ENCODE results near the gene GPR137B. TPM values are rescaled to one million over a fixed set of nuclear protein-coding genes. Genes with fewer than 3 reads are reported as not detected.

Gene GPR137B
- total RNA-seq, 4 donors from 2014 or later, result 6.0 to 16.2 (median 11.5) TPM

DNA sequence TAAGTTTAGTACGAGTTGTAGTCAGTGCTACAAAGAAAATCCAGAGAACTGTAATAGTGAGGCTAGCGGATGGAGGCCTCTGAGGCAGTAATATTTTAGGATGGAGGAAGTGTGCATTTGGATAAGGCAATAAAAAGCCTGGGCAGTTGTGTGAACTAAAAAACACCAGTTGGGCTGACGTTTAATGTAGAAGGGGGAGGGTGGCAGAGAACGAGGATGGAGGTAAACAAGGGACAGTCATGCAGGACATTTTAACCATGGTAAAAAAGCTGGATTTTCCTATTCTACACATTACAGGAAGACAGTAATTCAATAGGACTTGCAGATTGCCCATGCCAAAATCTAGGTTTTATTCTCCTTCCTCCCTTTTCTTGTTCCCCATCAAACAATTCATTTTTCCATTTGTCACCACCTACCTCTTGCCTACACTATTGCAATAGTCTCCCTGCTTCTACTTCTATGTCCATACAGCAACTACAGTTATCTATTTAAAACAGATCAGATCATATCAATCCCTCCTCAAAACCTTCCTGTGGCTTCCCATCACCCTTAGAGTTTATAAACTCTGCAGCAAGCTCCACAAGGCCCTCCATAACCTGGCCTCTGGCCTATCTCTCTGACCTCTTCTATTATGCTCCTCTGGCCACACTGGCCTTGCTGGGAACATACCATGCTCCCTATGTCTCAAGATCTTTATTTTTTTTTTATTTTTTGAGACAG, 111.7 kb downstream of the GPR137B start:
- no peak overlapping the region for H3K27ac ChIP-seq
- intact Hi-C loops (cut with DNase I; ENCODE audit: low total_unique reads), result no loop called here
- 67 to 69% methylated on average over 3 to 4 of the region's 4 CpGs for WGBS, 2 donors (ENCODE audit: low coverage in 1 of 2)

DNA sequence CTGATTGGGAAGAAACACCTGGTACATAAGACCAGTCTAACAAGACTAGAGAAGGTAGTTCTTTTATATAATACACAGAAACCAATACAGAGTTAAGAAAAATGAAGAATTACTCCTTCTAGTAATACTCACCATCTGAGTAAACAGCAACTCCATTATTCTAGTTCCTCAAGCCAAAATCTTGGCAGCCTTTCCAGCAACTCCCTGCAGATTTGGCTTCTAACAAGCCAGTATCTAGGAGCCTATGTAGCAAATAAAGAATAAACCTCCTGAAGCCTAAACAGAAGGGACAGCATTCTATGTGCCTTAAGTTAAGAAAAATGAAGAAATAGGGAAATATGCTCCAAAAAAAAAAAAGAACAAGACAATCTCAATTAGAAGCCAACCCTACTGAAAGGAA, 114.9 kb downstream of the GPR137B start:
- TF ChIP-seq POLR2AphosphoS5 (IDR thresholded peaks at IDR 0.05) (no peak), POLR2A (IDR thresholded peaks at IDR 0.05) (no peak), EP300 (IDR thresholded peaks at IDR 0.05; ENCODE audit: low read depth) (no peak)
- TF ChIP-seq, protein P1, sequence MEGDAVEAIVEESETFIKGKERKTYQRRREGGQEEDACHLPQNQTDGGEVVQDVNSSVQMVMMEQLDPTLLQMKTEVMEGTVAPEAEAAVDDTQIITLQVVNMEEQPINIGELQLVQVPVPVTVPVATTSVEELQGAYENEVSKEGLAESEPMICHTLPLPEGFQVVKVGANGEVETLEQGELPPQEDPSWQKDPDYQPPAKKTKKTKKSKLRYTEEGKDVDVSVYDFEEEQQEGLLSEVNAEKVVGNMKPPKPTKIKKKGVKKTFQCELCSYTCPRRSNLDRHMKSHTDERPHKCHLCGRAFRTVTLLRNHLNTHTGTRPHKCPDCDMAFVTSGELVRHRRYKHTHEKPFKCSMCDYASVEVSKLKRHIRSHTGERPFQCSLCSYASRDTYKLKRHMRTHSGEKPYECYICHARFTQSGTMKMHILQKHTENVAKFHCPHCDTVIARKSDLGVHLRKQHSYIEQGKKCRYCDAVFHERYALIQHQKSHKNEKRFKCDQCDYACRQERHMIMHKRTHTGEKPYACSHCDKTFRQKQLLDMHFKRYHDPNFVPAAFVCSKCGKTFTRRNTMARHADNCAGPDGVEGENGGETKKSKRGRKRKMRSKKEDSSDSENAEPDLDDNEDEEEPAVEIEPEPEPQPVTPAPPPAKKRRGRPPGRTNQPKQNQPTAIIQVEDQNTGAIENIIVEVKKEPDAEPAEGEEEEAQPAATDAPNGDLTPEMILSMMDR (IDR thresholded peaks at IDR 0.05), result no peak
- Histone ChIP-seq H3K36me3 (peaks cover 0 to 5% (median 0%) of the 10 kb centered on the region in 4 donors), H3K27ac (no peak overlapping the region), H3K4me3 (no peak overlapping the region), H3K9me3 (peaks cover 28 to 30% of the 10 kb centered on the region in 2 donors), H3K27me3 (no peaks in the 10 kb centered on the region), H3K4me1 (no peaks in the 10 kb centered on the region)
- intact Hi-C loops (cut with DNase I; ENCODE audit: low total_unique reads) (no loop called here), in situ Hi-C loops (cut with MboI; ENCODE audit: low pct_ligation_motif_present in 1 of 4, low pct_unique_long_range_greater_than_20kb in 1 of 4, low sequenced_read_pairs in 3 of 4) (no loop called here)
- no peak for DNase-seq

More for the DNA sequence above, 111.7 kb downstream of the GPR137B start:
- Histone ChIP-seq H3K4me3 (no peak overlapping the region), H3K9me3 (peaks cover 14 to 18% of the 10 kb centered on the region in 2 donors), H3K27me3 (no peaks in the 10 kb centered on the region), H3K4me1 (no peaks in the 10 kb centered on the region), H3K36me3 (peaks cover 0 to 5% (median 0%) of the 10 kb centered on the region in 4 donors)
- no peak for DNase-seq
- TF ChIP-seq EP300 (IDR thresholded peaks at IDR 0.05; ENCODE audit: low read depth), result no peak
- TF ChIP-seq, protein P1 (IDR thresholded peaks at IDR 0.05), result no peak
- TF ChIP-seq POLR2A (IDR thresholded peaks at IDR 0.05), result no peak
- no peak for TF ChIP-seq POLR2AphosphoS5 (IDR thresholded peaks at IDR 0.05)
- in situ Hi-C loops (cut with MboI; ENCODE audit: low pct_ligation_motif_present in 1 of 4, low pct_unique_long_range_greater_than_20kb in 1 of 4, low sequenced_read_pairs in 3 of 4), result no loop called here

DNA sequence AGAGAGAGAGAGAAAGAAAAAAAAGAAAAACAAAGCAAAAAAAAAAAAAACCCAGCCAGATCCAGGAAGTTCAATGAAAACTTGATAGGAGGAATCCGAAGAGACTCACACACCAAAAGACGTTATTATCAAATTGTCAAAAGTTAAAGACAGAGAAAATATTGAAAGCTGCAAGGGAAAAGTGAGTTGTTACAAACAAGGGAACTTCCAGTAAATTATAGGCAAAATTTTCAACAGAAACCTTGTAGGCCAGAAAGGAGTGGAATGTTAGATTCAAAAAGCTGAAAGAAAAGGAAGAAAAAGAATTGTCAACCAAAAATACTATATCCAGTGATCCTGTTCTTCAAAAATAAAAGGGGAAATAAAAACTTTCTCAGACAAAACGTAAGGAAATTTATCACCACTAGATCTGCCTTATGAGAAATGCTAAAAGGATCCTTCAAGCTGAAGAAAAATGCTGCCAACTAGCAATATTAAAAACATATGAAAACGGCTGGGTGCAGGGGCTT, 115.8 kb downstream of the GPR137B start:
- Histone ChIP-seq H3K9me3 (peaks cover 28 to 32% of the 10 kb centered on the region in 2 donors), H3K27me3 (no peaks in the 10 kb centered on the region), H3K36me3 (peaks cover 0 to 5% (median 0%) of the 10 kb centered on the region in 4 donors), H3K4me3 (no peak overlapping the region), H3K4me1 (no peaks in the 10 kb centered on the region), H3K27ac (no peak overlapping the region)
- in situ Hi-C loops (cut with MboI; ENCODE audit: low pct_ligation_motif_present in 1 of 4, low pct_unique_long_range_greater_than_20kb in 1 of 4, low sequenced_read_pairs in 3 of 4), result no loop called here
- DNase-seq, result no peak
- intact Hi-C loops (cut with DNase I; ENCODE audit: low total_unique reads), result no loop called here
- TF ChIP-seq, protein P1 (IDR thresholded peaks at IDR 0.05), result no peak
- WGBS, 2 donors (ENCODE audit: low coverage in 1 of 2), result 91 to 96% methylated on average over 4 of the region's 4 CpGs

Other genes with a start within 250 kb of the GPR137B start
- gene NID1, start 77.4 kb upstream of the GPR137B start, total RNA-seq, result 100 to 1,000 TPM in 1 of 4 donors, 10 to 100 TPM in 3; 42.7 to 133 (median 63.5) TPM
- 10 to 100 TPM in 1 of 4 donors, 1 to 10 TPM in 3; 4.6 to 15.7 (median 8.5) TPM for gene ERO1B, start 139.4 kb downstream of the GPR137B start, total RNA-seq

All from transverse colon (tissue), 4 donors.